Left ventricle myocardium superior (tissue), 1 donor: ENCODE data around the gene CELF5. TPM values are rescaled to one million over a fixed set of nuclear protein-coding genes. Genes with fewer than 3 reads are reported as not detected.
A peak's percentile ranks its signal among the peaks of the same experiment; 100 is the strongest.
"Not testable (repeated sequence)": the region's sequence is repeated elsewhere in the genome, so short reads cannot be mapped to it uniquely, and the experiment has no call there.

ENCODE experiments used
- ATAC-seq: fragments of 200-7000 bp; cut with Tn5 transposase; one replicate; pipeline ENCODE4 v1.9.1; 2020; ENCODE audit warnings: mild to moderate bottlenecking, moderate library complexity
- DNase-seq: peaks from one replicate; pipeline ENCODE4 v3.0.0-alpha.2; 2020
- intact Hi-C: fragments of 100-400 bp; cut with micrococcal nuclease; formaldehyde crosslinking; loops from one replicate; pipeline ENCODE4 v1.11.0; 2022
- total RNA-seq: library from RNA; stranded (reverse); fragmentation: NEBNext Ultra II Directional; extraction: Animal tissue kit (Norgen Biotek cat#: 25700); gene quantifications from one replicate; pipeline ENCODE4 v1.2.1, GENCODE V29; 2021
- donor health status: DM: no; HTN: yes; CAD: no; lungs with severe emphysema.

CELF5 gene
- total RNA-seq, 1 donor from 2014 or later: not detected

DNA sequence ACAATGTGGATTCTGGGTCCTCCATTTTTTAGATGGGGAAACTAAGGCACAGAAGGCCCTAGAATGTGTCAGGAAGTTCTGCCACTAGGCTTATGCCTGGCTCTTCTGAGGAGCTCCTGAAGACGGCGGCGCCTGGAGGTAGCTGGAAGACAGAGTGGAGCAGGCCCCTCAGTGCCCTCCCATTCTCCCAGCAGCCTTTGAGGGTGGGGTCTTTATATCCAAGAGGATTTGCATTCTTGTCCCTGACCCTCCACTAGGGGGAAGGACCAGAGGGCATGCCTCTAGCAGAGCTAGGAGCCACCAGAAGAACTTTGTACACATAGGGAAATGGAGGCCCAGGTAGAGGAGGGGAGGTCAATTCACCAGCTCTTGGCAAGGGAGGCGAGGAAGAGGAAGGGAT, 9.4 kb downstream of the CELF5 start:
- intact Hi-C loops: no loop called here
- ATAC-seq (no peak), DNase-seq (no peak)

DNA sequence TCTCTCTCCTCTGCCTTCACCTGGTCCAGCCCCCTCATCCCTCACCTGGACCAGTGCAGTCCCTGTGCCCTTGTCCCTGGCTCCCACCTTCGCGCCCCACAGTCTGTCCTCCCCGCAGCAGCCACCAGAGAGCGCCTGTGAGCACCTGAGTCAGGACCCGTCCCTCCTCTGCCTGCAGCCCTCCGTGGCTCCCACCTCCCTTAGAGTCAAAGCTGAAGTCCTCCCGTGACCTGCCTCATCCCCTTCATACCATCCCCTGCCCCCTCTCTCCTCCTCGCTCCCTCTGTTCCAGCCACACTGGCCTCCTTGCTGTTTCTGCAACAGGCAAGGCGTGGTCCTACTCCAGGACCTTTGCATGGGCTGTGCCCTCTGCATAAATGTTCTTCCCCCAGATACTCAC, 10.3 kb downstream of the CELF5 start:
- DNase-seq: no peak
- intact Hi-C loops: no loop called here
- no peak for ATAC-seq

DNA sequence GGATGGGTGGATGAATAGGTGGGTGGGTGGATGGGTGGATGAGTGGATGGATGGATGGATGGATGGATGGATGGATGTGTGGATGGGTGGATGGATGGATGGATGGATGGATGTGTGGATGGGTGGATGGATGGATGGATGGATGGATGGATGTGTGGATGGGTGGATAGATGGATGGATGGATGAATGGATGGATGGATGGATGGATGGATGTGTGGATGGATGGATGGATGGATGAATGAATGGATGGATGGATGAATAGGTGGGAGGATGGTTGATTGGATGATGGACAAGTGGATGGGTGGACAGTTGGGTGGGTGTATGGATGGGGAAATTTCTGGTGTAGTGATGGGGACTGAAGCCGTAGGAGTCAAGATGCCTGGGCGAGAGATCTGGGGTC, 11.1 kb downstream of the CELF5 start:
- DNase-seq, intact Hi-C loops, ATAC-seq: not testable (repeated sequence)

DNA sequence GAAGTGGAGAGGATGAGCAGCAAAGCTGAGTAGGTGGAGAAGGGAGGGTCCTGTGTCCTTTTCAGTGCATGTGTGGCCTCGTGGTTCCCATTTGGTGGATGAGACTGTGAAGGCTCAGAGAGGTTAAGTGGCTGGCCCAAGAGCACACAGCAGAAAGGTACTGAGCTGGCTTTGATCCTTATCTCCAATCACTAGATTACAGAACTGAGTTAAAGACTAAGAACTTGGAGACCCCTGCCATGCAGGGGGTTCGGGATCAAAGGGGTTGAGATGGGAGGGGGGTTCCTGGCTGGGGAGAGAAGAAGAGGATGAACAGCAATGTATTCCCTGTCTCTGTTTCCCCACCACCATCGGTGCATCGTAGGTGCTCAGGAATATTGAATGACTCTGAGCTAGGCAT, 11.8 kb downstream of the CELF5 start:
- intact Hi-C loops: no loop called here
- ATAC-seq: no peak

DNA sequence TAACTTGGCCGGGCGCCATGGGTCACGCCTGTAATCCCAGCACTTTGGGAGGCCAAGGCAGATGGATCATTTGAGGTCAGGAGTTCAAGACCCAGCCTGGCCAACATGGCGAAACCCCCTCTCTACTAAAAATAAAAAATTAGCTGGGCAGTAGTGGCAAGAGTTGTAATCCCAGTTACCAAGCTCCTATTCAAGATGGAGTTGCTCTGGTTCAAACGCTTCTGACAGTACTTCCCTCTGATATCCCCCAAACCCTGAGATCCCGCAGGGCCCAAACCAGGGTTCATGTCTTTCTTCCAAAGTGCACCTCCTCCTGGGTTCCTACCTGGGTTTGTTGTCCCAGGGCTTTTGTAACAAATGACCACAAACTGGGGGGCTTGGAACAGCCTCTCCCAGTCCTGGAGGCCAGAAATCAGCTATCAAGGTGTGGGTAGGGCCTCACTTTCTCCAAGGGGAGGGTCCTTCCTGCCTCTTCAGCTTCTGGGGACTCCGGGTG, 13.7 kb downstream of the CELF5 start:
- ATAC-seq (no peak), DNase-seq (no peak)
- intact Hi-C loops: no loop called here

More for the DNA sequence above, 11.8 kb downstream of the CELF5 start:
- DNase-seq: no peak

DNA sequence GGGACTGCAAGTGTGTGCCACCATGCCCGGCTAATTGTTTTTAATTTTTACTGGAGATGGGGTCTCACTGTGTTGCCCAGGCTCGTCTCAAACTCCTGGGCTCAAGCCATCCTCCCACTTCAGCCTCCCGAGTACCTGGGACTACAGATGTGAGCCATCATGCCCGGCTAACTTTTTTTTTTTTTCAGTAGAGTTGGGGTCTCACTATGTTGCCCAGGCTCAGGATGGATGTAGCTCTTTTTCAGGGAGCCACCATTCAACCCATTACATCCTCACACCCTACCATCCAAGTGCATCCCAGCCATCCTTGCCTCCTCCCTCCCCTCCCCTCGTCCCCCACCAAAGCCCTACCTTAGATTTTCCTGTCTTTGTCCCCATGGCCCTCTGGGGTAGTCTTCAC, 14.9 kb downstream of the CELF5 start:
- ATAC-seq: no peak
- DNase-seq: no peak
- intact Hi-C loops: no loop called here

DNA sequence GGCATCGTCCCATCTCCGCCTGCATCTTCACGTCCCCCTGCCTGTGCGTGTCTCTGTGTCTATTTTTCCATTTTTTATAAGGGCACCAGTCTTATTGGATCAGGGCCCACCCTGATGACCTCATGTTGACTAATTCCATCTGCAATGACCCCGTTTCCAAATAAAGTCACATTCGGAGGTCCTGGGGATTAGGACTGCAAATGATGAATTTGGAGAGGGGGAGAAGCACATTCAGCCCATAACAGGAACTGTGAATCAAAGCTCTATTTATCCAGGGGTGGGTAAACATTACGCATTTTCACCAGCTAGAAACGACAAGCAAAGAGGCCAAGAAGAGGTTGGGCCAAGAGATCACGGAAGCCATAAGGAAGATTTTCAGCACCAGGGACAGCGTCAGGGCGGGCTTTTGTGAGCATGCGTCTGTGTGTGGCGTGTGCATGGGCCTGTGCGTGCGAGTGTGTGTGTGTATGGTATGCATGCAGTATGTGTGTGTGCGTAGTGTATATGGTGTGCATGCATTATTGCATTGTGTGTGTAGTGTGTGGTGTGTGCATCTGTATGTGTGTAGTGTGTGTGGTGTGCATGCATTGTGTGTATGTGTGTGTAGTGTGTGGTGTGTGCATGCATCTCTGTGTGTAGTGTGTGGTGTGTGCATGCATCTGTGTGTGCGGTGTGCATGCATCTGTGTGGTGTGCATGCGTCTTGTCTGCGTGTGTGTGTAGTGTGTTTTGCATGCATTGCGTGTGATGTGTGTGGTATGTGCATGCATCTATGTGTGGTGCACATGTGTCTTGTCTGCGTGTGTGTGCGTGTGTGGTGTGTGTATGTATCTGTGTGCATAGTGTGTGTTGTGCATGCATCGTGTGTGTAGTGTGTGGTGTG, 19.6 kb downstream of the CELF5 start:
- intact Hi-C loops: no loop called here
- ATAC-seq (no peak), DNase-seq (peak; percentile 47)

DNA sequence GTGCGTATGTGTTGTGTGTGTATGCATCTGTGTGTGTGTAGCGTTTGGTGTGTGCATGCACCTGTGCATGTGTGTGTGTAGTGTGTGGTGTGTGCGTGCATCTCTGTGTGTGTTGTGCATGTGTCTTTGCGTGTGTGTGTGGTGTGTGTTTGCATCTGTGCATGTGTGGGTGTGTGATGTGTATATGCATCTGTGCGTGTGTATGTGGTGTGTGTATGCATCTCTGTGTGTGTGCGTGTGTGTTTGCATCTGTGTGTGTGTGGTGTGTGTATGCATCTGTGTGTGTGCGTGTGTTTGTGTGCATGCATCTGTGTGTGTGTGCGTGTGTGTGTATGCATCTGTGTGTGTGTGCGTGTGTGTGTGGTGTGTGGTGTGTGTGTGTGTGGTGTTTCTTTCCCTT, 20.6 kb downstream of the CELF5 start:
- intact Hi-C loops: no loop called here
- DNase-seq (no peak), ATAC-seq (no peak)

DNA sequence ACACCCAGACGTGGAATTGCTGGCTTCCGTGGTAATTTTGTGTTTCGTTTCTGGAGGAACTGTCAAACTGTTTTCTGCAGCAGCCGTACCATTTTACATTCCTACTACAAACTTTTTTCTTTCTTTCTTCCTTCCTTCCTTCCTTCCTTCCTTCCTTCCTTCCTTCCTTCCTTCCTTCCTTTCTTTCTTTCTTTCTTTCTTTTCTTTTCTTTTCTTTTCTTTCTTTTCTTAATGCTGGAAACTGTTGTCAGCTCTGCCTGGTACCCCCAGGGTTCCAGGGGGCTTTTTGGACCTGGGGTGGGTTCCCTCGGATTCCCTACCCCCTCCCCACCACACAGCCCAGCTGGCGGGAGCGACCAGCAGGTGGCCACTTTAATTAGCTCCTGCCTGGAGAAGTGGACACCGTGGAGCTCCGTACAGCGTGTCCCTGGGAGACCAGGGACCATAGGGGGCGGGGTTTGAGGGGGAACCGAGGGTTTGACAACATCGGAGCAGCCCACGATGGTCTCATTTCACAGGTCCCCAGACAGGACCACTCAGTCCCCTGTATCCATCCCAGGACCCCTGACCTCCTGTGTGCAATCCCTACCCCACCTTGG, 24.4 kb downstream of the CELF5 start:
- DNase-seq (no peak), ATAC-seq (no peak)
- intact Hi-C loops: no loop called here

DNA sequence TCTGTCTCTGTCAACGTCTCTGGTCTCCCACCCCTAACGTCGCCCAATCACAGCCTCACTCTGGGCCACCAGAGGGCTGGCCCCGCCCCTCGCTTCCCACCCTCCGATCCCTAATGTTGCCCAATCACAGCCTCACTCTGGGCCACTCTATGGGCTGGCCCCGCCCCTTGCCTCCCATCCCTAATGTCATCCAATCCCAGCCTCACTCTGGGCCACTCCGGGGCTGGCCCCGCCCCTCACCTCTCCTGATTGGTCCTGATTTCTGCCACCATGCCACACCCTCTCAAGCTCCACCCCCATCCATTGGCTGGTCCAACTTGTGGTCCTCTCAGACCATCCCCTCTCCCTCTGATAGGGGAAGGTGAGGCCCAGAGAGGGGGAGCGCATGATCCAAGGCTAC, 24.9 kb downstream of the CELF5 start:
- ATAC-seq (no peak), DNase-seq (no peak)
- intact Hi-C loops: no loop called here

DNA sequence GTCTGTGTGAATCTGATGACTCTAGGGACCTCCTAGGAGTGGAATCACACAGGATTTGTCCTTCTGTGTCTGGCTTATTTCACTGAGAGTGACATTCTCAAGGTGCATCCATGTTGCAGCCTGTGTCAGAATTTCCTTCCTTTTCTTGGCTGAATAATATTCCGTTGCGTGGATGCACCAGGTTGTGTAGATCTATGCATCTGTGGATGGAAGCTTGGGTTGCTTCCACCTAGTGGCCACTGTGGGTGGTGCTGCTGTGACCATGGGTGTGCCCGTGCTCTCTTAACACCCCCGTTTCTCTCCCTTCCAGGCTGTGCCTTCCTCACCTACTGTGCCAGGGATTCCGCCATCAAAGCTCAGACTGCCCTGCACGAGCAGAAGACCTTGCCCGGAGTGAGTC, 26.2 kb downstream of the CELF5 start:
- no peak for DNase-seq
- intact Hi-C loops: no loop called here
- no peak for ATAC-seq

DNA sequence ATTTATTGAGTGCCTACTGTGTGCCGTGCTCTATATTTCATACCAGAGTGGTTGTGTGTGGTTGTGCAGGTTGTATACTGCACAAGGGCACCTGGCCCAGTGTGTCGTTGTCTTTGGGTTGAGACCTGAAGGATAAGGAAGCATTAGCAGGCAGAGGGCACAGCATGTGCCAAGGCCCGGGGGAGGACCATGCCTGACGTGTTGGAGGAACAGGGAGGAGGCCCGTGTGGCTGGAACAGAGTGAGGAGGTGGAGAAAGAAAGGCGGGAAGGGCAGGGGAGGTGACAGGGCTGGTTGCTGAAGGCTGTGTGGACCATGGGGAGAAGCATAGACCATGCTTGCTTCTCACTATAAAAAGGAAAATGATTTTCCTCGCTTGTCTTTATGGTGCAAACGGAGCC, 26.8 kb downstream of the CELF5 start:
- intact Hi-C loops: no loop called here
- ATAC-seq (no peak), DNase-seq (no peak)

DNA sequence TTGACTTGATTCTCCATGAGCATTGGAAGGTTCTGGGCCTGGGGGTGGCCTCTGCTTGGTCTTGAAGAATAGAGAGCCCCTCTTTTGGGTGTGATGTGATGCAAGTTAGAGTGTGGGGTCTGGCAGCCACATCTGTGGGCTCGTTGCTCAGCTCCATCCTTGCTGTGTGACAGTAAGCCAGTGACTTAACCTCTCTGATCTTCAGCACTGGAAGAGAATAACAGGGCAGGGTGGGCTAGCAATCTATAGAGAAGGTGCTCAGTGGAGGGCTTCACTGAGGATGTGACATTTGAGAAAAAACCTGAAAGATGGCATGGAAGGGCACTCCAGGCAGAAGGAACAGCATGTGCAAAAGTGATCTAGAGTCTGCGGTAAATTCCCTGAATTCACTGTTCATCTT, 28.2 kb downstream of the CELF5 start:
- intact Hi-C loops: no loop called here
- ATAC-seq (no peak), DNase-seq (no peak)

DNA sequence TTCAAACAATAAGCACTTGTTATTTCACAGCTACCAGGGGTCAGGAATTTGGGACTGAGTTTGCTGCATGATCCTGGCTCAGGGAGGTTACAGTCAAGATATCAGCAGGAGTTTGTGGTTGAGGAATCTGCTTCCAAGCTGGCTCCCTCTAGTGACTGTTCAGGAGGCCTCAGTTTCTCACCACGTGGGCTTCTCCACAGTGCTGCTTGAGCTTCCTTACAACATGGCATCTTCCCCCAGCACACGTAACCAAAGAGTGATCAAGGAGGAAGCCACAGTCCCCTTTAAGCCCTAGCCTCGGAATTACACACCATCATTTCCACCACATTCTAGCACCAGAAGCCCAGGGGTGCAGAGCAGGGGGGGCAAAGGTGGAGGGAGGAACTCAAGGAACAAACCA, 28.8 kb downstream of the CELF5 start:
- ATAC-seq (no peak), DNase-seq (no peak)
- intact Hi-C loops: no loop called here

DNA sequence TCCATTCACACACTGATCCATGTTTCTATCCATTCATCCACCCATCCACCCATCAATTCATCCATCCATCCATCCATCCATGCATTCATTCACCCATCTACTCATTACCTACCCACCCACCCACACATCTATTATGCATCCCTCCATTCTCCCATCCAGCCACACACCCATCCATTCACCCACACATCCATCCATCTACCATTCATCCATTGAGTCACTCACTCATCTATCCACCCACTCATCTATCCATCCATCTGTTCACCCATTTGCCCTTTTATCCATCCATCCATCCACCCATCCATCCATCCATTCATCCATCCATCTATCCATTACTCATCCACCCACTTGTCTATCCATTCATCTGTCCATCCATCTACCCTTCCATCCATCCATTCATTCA, 30.1 kb downstream of the CELF5 start:
- DNase-seq: no peak
- ATAC-seq: no peak
- intact Hi-C loops: no loop called here

DNA sequence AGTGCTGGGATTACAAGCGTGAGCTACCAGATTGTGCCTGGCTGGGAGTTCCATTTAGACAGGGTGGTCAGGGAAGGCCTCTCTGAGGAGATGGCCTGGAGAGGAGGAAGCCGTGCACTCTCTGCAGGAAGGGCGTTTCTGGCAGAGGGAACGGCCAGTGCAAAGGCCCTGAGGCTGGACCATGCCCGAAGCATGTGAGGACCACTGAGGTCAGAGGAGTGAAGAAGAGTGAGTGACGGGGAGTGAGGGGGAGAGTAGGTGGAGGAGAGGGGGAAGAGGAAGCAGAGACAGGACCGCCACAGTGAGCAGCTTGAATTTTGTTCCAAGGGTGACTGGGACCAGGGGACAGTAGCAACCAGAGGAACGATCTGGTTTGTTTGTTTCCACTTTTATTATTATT, 32.6 kb downstream of the CELF5 start:
- ATAC-seq (no peak), DNase-seq (no peak)
- intact Hi-C loops: no loop called here

DNA sequence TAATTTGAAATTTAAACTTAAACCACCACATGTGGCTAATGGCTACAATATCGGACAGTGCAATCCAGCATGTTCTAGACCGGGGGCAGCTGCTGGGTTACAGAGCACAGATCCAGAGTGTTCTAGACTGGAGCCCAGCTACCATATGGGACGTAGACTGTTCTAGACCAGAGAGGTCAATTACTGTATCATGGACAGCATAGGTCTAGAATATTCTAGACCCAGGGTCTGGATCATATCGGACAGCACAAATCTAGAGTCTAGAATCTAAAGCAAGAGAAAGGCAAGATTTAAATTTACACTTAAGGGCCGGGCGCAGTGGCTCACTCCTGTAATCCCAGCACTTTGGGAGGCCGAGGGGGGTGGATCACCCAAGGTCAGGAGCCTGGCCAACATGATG, 37.9 kb downstream of the CELF5 start:
- no peak for ATAC-seq
- no peak for DNase-seq
- intact Hi-C loops: no loop called here

DNA sequence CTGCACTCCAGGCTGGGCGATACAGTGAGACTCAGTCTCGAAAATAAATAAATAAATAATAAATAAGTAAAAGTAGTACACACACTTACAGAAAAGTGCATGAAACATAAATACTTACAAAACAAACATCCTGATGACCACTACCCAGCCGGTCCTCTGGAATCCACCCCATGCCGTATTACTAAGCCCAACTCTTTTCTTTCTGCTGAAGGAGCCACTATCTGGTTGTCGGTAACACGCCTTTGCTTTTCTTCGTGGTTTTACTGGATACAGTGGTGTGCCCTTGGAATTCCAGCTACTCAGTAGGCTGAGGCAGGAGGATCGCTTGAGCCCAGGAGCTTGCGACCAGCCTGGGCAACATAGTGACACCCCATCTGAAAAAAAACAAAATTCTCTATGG, 39.4 kb downstream of the CELF5 start:
- DNase-seq (no peak), ATAC-seq (no peak)
- intact Hi-C loops: no loop called here

DNA sequence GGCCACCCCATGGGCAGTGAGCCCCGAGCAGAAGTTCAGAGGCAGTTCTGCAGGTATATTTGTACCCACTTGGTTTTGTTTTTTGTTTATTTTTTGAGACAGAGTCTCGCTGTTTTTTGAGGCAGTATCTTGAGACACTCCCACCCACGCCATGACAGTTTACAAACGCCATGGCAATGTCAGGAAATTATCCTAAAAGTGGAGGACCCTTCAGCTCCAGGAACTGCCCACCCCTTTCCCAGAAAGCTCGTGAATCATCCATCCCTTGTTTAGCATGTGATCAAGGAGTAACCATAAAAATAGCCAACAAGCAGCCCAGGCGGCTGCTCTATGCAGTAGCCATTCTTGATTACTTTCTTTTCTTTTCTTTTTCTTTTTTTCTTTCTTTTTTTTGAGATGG, 41.0 kb downstream of the CELF5 start:
- intact Hi-C loops: no loop called here
- no peak for ATAC-seq
- no peak for DNase-seq

DNA sequence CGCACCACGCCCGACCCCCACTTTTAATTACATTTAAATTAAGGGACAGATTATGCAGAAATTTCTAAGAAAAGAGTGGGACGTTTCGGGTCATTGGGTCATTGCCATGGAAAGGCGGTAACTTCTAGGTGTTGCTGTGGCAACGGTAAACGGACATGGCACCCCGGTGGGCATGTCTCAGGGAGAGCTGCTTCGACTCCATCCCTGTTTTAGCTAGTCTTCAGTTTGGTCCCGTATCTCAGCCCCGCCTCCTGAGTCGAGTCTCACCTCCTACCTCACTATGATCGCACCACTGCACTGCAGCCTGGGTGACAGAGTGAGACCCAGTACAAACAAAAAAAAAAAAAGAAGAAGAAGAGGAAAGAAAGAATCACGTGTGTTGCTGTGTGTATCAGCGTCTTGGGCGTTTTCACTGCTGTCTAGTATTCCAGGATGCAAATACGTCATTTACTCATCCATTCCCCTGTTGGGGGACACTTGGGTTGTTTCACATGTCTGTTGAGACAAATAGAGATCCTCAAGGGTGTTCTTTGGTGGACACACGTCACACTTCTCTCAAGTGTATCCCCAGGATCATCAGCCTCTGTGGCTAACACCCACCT, 41.7 kb downstream of the CELF5 start:
- intact Hi-C loops: no loop called here
- no peak for ATAC-seq

More for the DNA sequence above, 41.7 kb downstream of the CELF5 start:
- DNase-seq: no peak
